Left renal cortex interstitium (tissue), 4 donors: Measurements from ENCODE around the gene FAHD2A. TPM values are rescaled to one million over a fixed set of nuclear protein-coding genes. Genes with fewer than 3 reads are reported as not detected.
"Not testable (repeated sequence)": the region's sequence is repeated elsewhere in the genome, so short reads cannot be mapped to it uniquely, and the experiment has no call there.

Experiments used
- DNase-seq, 4 donors: peaks; one replicate each; pipeline ENCODE4 v3.0.0-alpha.2; 2013; ENCODE audit warnings: low read depth in 4 of 4, low spot score in 2 of 4, missing footprints in 1 of 4
- polyA plus RNA-seq, 4 donors: library from polyadenylated mRNA; unstranded; fragments of 120-200 nt; gene quantifications; one replicate each; pipeline ENCODE4 v1.2.1, GENCODE V29; 2013; ENCODE audit not compliant: insufficient read length in 4 of 4

Gene FAHD2A
- polyA plus RNA-seq, 4 donors, result 32.0 to 53.7 (median 41.9) TPM

- no peak for DNase-seq
These were observed 13.0 kb upstream of the FAHD2A start for GRCh38 chr2:95389245-95390119.

- DNase-seq, result no peak
These were observed 12.1 kb upstream of the FAHD2A start for GRCh38 chr2:95390272-95390880.

GRCh38 chr2:95390881-95391321, 11.6 kb upstream of the FAHD2A start:
- no peak for DNase-seq

GRCh38 chr2:95391641-95392310, 10.7 kb upstream of the FAHD2A start:
- no peak for DNase-seq

GRCh38 chr2:95392320-95392719, 10.2 kb upstream of the FAHD2A start:
- no peak for DNase-seq

- DNase-seq, result no peak
These were observed 9.6 kb upstream of the FAHD2A start for GRCh38 chr2:95392730-95393455.

- DNase-seq, result no peak
These were observed 8.6 kb upstream of the FAHD2A start for GRCh38 chr2:95393901-95394300.

GRCh38 chr2:95399061-95399460, 3.4 kb upstream of the FAHD2A start:
- no peak for DNase-seq

- DNase-seq, result no peak
These were observed 1.0 kb upstream of the FAHD2A start for GRCh38 chr2:95401480-95401879.

GRCh38 chr2:95402004-95402369, 521 bp upstream of the FAHD2A start:
- not testable (repeated sequence) for DNase-seq

- DNase-seq, result not testable (repeated sequence)
These were observed 755 bp downstream of the FAHD2A start for GRCh38 chr2:95403204-95403721.

- not testable (repeated sequence) for DNase-seq
These were observed 1.3 kb downstream of the FAHD2A start for GRCh38 chr2:95403824-95404223.

GRCh38 chr2:95404676-95405075, 2.2 kb downstream of the FAHD2A start:
- not testable (repeated sequence) for DNase-seq

GRCh38 chr2:95411239-95411638, 8.7 kb downstream of the FAHD2A start:
- DNase-seq, result not testable (repeated sequence)

GRCh38 chr2:95414015-95414594, 11.6 kb downstream of the FAHD2A start:
- peak in 2 of 4 donors; percentile 51 to 56 for DNase-seq

GRCh38 chr2:95415138-95415537, 12.6 kb downstream of the FAHD2A start:
- DNase-seq, result not testable (repeated sequence)

- not testable (repeated sequence) for DNase-seq
These were observed 13.1 kb downstream of the FAHD2A start for GRCh38 chr2:95415561-95415960.

- DNase-seq, result not testable (repeated sequence)
These were observed 24.8 kb downstream of the FAHD2A start for GRCh38 chr2:95427196-95427867.

- DNase-seq, result not testable (repeated sequence)
These were observed 27.4 kb downstream of the FAHD2A start for GRCh38 chr2:95429748-95430467.
